H1 (cell line): ENCODE results near the gene S100A12. TPM values are rescaled to one million over a fixed set of nuclear protein-coding genes. Genes with fewer than 3 reads are reported as not detected.

Experiments used
- ASH2L ChIP-seq: fragments of 200-600, 300-600 bp; sonication (generic); IDR thresholded peaks from one replicate; pipeline ENCODE4 v1.7.1; 2017; ENCODE audit warnings: low read length
- GTF2F1 ChIP-seq: IDR thresholded peaks from 2 replicates; pipeline ENCODE4 v1.6.1; 2012; ENCODE audit warnings: low read depth, low read length, improper control_type of control experiment, borderline replicate concordance
- RAD21 ChIP-seq, 2 experiments: IDR thresholded peaks in 1 of 2; conservative IDR thresholded peaks in 1 of 2; 2 replicates each; pipeline ENCODE4 v1.6.1; 2011; ENCODE audit warnings: low read depth in 2 of 2, low read length in 2 of 2, improper control_type of control experiment in 1 of 2, inconsistent platforms in 1 of 2, mild to moderate bottlenecking in 1 of 2, moderate library complexity in 1 of 2
- polyA plus RNA-seq, 7 experiments: library from polyadenylated mRNA; depleted of rRNA in 3 of 7; stranded (reverse) in 5 of 7; unstranded in 2 of 7; fragments of >200 nt in 5 of 7; fragments of 200-250 nt in 2 of 7; gene quantifications; 1 replicate in 5 of 7; 2 replicates in 1 of 7; 4 replicates in 1 of 7; pipeline versions ENCODE4 v1.2.1 to v1.2.3, GENCODE V29; 2011 to 2013; ENCODE audit warnings: missing spikeins in 2 of 7, mixed read lengths in 2 of 7
- total RNA-seq: library from RNA; stranded (reverse); fragmentation: NEBNext Ultra II Directional; extraction: Animal tissue kit (Norgen Biotek cat#: 25700); gene quantifications from 2 replicates; pipeline ENCODE4 v1.2.1, GENCODE V29; 2021
- TF ChIP-seq, protein P1 (sequence below): IDR thresholded peaks from 2 replicates; pipeline ENCODE4 v1.6.1; 2011; ENCODE audit warnings: low read depth, mild to moderate bottlenecking, low read length; ENCODE audit not compliant: insufficient read depth

Gene S100A12
- total and polyA plus RNA-seq, 2 of the 8 experiments (the other 6 are each of a cell fraction or from before 2014, with no cell fraction given), result not detected

DNA sequence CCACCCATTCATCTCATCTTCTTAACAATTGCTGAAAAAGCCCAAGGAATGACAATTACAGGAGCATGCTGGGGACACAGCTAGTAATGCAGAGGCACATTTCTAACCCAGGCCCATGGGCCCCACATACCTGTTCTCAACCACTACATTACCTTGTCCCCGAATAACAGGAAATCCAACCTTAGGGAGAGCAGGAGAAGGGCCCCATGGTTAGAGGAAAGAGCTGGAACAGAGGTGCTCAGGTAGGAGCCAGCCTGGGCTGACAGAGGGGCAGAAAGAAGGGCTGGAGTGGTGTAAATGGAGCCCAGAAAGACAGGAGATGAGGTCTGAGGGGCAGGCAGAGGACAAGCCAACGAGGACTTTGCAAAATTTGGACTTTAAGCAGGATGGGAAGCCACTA is 26.8 kb upstream of the S100A12 start (continued):
- TF ChIP-seq, protein P1, sequence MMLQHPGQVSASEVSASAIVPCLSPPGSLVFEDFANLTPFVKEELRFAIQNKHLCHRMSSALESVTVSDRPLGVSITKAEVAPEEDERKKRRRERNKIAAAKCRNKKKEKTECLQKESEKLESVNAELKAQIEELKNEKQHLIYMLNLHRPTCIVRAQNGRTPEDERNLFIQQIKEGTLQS, result no peak
- TF ChIP-seq ASH2L, result no peak
- TF ChIP-seq RAD21 (IDR thresholded peaks at IDR 0.05 in 1 of 2, conservative IDR thresholded peaks at IDR 0.05 in 1 of 2; ENCODE audit: low read depth in 2 of 2, low read length in 2 of 2), result no peak
- no peak for TF ChIP-seq GTF2F1
